ENCODE data around the gene CAST.

The CAST gene

GRCh38 chr5:96714450-96714849, 52.3 kb downstream of the CAST start:
- no peaks in the 10 kb centered on the region for H3F3A ChIP-seq (ENCODE audit: insufficient read depth)
- no peak overlapping the region for H3K4me3 ChIP-seq (ENCODE audit: insufficient read depth, low read length, poor library complexity, severe bottlenecking)
- no peaks in the 10 kb centered on the region for H3K79me2 ChIP-seq (ENCODE audit: insufficient read depth, low read length)
- no peak overlapping the region for H3K27ac ChIP-seq (ENCODE audit: low read depth, low read length)
- H3K4me2 ChIP-seq (ENCODE audit: low read depth, low read length, poor library complexity, severe bottlenecking) = no peak overlapping the region
- no peaks in the 10 kb centered on the region for H3K36me3 ChIP-seq (ENCODE audit: low read length)
- no peak overlapping the region for H3K9ac ChIP-seq (ENCODE audit: low read length)
- no peak overlapping the region for H2AFZ ChIP-seq (ENCODE audit: low read depth, low read length, severe bottlenecking)
- H4K20me1 ChIP-seq (ENCODE audit: low read depth, low read length) = 0 out of 2 replicates have a peak, but pooled peaks cover 5% of the 10 kb centered on the region
- no peaks in the 10 kb centered on the region for H3K9me3 ChIP-seq (ENCODE audit: insufficient read depth, low read length)
- TF ChIP-seq CTCF (IDR thresholded peaks at IDR 0.05; ENCODE audit: insufficient read depth, low read length, poor library complexity, severe bottlenecking) (no peak), EZH2phosphoT487 (conservative IDR thresholded peaks at IDR 0.05; ENCODE audit: low read length) (no peak)
- H3K9me2 ChIP-seq (replicated peaks; ENCODE audit: insufficient read depth, low read length) = no peaks in the 10 kb centered on the region
- no peaks in the 10 kb centered on the region for H3K27me3 ChIP-seq (ENCODE audit: low read length)

GRCh38 chr5:96714951-96715451, 52.8 kb downstream of the CAST start:
- H3K79me2 ChIP-seq (ENCODE audit: insufficient read depth, low read length) = no peaks in the 10 kb centered on the region
- TF ChIP-seq EZH2phosphoT487 (conservative IDR thresholded peaks at IDR 0.05; ENCODE audit: low read length) = no peak
- no peak overlapping the region for H2AFZ ChIP-seq (ENCODE audit: low read depth, low read length, severe bottlenecking)
- H3K4me3 ChIP-seq (ENCODE audit: insufficient read depth, low read length, poor library complexity, severe bottlenecking) = no peak overlapping the region
- no peak overlapping the region for H3K9ac ChIP-seq (ENCODE audit: low read length)
- no peaks in the 10 kb centered on the region for H3F3A ChIP-seq (ENCODE audit: insufficient read depth)
- H3K27me3 ChIP-seq (ENCODE audit: low read length) = no peaks in the 10 kb centered on the region
- H3K27ac ChIP-seq (ENCODE audit: low read depth, low read length) = no peak overlapping the region
- H3K4me2 ChIP-seq (ENCODE audit: low read depth, low read length, poor library complexity, severe bottlenecking) = no peak overlapping the region
- no peaks in the 10 kb centered on the region for H3K9me2 ChIP-seq (replicated peaks; ENCODE audit: insufficient read depth, low read length)
- H3K9me3 ChIP-seq (ENCODE audit: insufficient read depth, low read length) = no peaks in the 10 kb centered on the region
- H3K36me3 ChIP-seq (ENCODE audit: low read length) = no peaks in the 10 kb centered on the region
- peaks cover 5% of the 10 kb centered on the region; the same call in 1 of the 2 replicates for H4K20me1 ChIP-seq (ENCODE audit: low read depth, low read length)

GRCh38 chr5:96716007-96716406, 53.8 kb downstream of the CAST start:
- Histone ChIP-seq H4K20me1 (ENCODE audit: low read depth, low read length) (peaks cover 5% of the 10 kb centered on the region; the same call in 1 of the 2 replicates), H3K4me3 (ENCODE audit: insufficient read depth, low read length, poor library complexity, severe bottlenecking) (no peak overlapping the region), H3K4me2 (ENCODE audit: low read depth, low read length, poor library complexity, severe bottlenecking) (no peak overlapping the region), H3F3A (ENCODE audit: insufficient read depth) (no peaks in the 10 kb centered on the region), H3K9me3 (ENCODE audit: insufficient read depth, low read length) (no peaks in the 10 kb centered on the region), H3K36me3 (ENCODE audit: low read length) (no peaks in the 10 kb centered on the region), H3K79me2 (ENCODE audit: insufficient read depth, low read length) (no peaks in the 10 kb centered on the region), H3K27me3 (ENCODE audit: low read length) (no peaks in the 10 kb centered on the region), H3K27ac (ENCODE audit: low read depth, low read length) (no peak overlapping the region), H2AFZ (ENCODE audit: low read depth, low read length, severe bottlenecking) (no peak overlapping the region), H3K9ac (ENCODE audit: low read length) (no peak overlapping the region), H3K9me2 (replicated peaks; ENCODE audit: insufficient read depth, low read length) (no peaks in the 10 kb centered on the region)
- TF ChIP-seq CTCF (IDR thresholded peaks at IDR 0.05; ENCODE audit: insufficient read depth, low read length, poor library complexity, severe bottlenecking) = no peak
- no peak for TF ChIP-seq EZH2phosphoT487 (conservative IDR thresholded peaks at IDR 0.05; ENCODE audit: low read length)

- no peaks in the 10 kb centered on the region for H3K79me2 ChIP-seq (ENCODE audit: insufficient read depth, low read length)
- no peak overlapping the region for H3K9ac ChIP-seq (ENCODE audit: low read length)
- H3K27ac ChIP-seq (ENCODE audit: low read depth, low read length) = no peak overlapping the region
- H3K9me3 ChIP-seq (ENCODE audit: insufficient read depth, low read length) = no peaks in the 10 kb centered on the region
- no peak overlapping the region for H2AFZ ChIP-seq (ENCODE audit: low read depth, low read length, severe bottlenecking)
- H3F3A ChIP-seq (ENCODE audit: insufficient read depth) = no peaks in the 10 kb centered on the region
- peaks cover 5% of the 10 kb centered on the region; the same call in 1 of the 2 replicates for H4K20me1 ChIP-seq (ENCODE audit: low read depth, low read length)
- H3K36me3 ChIP-seq (ENCODE audit: low read length) = no peaks in the 10 kb centered on the region
- no peaks in the 10 kb centered on the region for H3K9me2 ChIP-seq (replicated peaks; ENCODE audit: insufficient read depth, low read length)
- no peak overlapping the region for H3K4me3 ChIP-seq (ENCODE audit: insufficient read depth, low read length, poor library complexity, severe bottlenecking)
- H3K27me3 ChIP-seq (ENCODE audit: low read length) = no peaks in the 10 kb centered on the region
- TF ChIP-seq EZH2phosphoT487 (conservative IDR thresholded peaks at IDR 0.05; ENCODE audit: low read length) (no peak), CTCF (IDR thresholded peaks at IDR 0.05; ENCODE audit: insufficient read depth, low read length, poor library complexity, severe bottlenecking) (no peak)
- no peak overlapping the region for H3K4me2 ChIP-seq (ENCODE audit: low read depth, low read length, poor library complexity, severe bottlenecking)
Measured at GRCh38 chr5:96716716-96717115, 54.5 kb downstream of the CAST start.

Measured in SU-DHL-6 (cell line).